HL-60/S4 treated with phorbol 12-myristate 13-acetate at 8.2 ng/mL for 4 days and 3 days (cell line): Measurements from ENCODE around the gene QSER1.
"Not testable (repeated sequence)": the region's sequence is repeated elsewhere in the genome, so short reads cannot be mapped to it uniquely, and the experiment has no call there.

Experiments used
- in situ Hi-C: fragments of 300-500 bp; cut with MboI; formaldehyde crosslinking; loops from 2 replicates; pipeline ENCODE4 v1.15.0; 2022; ENCODE audit warnings: low sequenced_read_pairs

QSER1 gene

GRCh38 chr11:33029218-33029617, 136.6 kb downstream of the QSER1 start:
- in situ Hi-C loops, result not testable (repeated sequence)
